Adrenal gland (tissue), 19 donors: ENCODE data around the gene PDXP. TPM values are rescaled to one million over a fixed set of nuclear protein-coding genes. Genes with fewer than 3 reads are reported as not detected.
A peak's percentile ranks its signal among the peaks of the same experiment; 100 is the strongest.
"Not testable (repeated sequence)": the region's sequence is repeated elsewhere in the genome, so short reads cannot be mapped to it uniquely, and the experiment has no call there.

Experiments
- DNase-seq, 7 donors: peaks; one replicate each; pipeline ENCODE4 v3.0.0-alpha.2; 2019 to 2020
- H3K27ac ChIP-seq, 5 donors: fragments of 200-600 bp; sonication (generic) in 4 of 5; 1 replicate in 3 of 5; 2 replicates in 2 of 5; pipeline versions ENCODE4 v1.5.1 to v1.8.0; 2016 to 2020; ENCODE audit warnings: mild to moderate bottlenecking in 1 of 5
- H3K27me3 ChIP-seq: fragments of 200-600 bp; 2 replicates; pipeline ENCODE4 v1.8.0; 2021
- H3K36me3 ChIP-seq, 2 donors: fragments of 200-600 bp; replicated peaks in 1 of 2; 1 replicate in 1 of 2; 2 replicates in 1 of 2; pipeline versions ENCODE4 v1.5.1 to v1.8.0; 2018 to 2022
- H3K4me1 ChIP-seq, 2 donors: fragments of 200-600 bp; replicated peaks in 1 of 2; 1 replicate in 1 of 2; 2 replicates in 1 of 2; pipeline versions ENCODE4 v1.5.1 to v1.8.0; 2018 to 2021
- H3K4me3 ChIP-seq, 4 donors: fragments of 200-600 bp; sonication (generic) in 3 of 4; one replicate each; pipeline ENCODE4 v1.5.1; 2016 to 2018
- H3K9me3 ChIP-seq, 3 donors: fragments of 200-600 bp; sonication (generic) in 1 of 3; replicated peaks in 1 of 3; 1 replicate in 2 of 3; 2 replicates in 1 of 3; pipeline versions ENCODE4 v1.5.1 to v1.8.0; 2016 to 2021
- POLR2A ChIP-seq, 2 donors: fragments of 450-650 bp; IDR thresholded peaks; one replicate each; pipeline ENCODE4 v1.6.1; 2017; ENCODE audit warnings: antibody characterized with exemption in 2 of 2, mild to moderate bottlenecking in 2 of 2, moderate library complexity in 1 of 2
- WGBS, 4 donors: extraction: QIAGEN DNeasy Blood & Tissue Kit in 2 of 4; methylation state at CpG; one replicate each; pipeline versions ENCODE4 v1.1.5 to v1.1.7; 2013 to 2017; 5-methylcytosine and 5-hydroxymethylcytosine counted together
- intact Hi-C, 2 donors: fragments of 100-400 bp; cut with DNase I; formaldehyde crosslinking; loops; one replicate each; pipeline versions ENCODE4 v1.14.1 to v1.15.0; 2022 to 2023
- long read RNA-seq, 10 donors: library from polyadenylated mRNA in 3 of 10; unstranded in 2 of 10; stranded (forward) in 1 of 10; transcript quantifications; one replicate each; pipeline ENCODE4 v2.0.0 and lab custom pipeline, GENCODE V29; 2021 to 2026
- polyA plus RNA-seq, 3 donors: library from polyadenylated mRNA; stranded (reverse); fragments of 200-250 nt in 2 of 3; fragments of 350-450 nt in 1 of 3; fragmentation: Illumina TruSeq in 1 of 3; extraction: RNeasy Lipid Tissue Mini Kit (QIAGEN cat#74804) in 1 of 3; gene quantifications; one replicate each; pipeline ENCODE4 v1.2.3, GENCODE V29; 2013 to 2014
- total RNA-seq, 9 donors: library from RNA; depleted of rRNA in 4 of 9; stranded (reverse); fragments of >200 nt in 4 of 9; fragments of 120-200 nt in 1 of 9; fragmentation: NEBNext Ultra II Directional in 1 of 9; extraction: Animal tissue kit (Norgen Biotek cat#: 25700) in 1 of 9; gene quantifications; one replicate each; pipeline versions ENCODE4 v1.1.0 to v1.2.4, GENCODE V29; 2013 to 2023
- TF ChIP-seq, protein P1 (sequence below), 6 experiments: fragments of 450-650 bp in 4 of 6; fragments of 200-600 bp in 2 of 6; sonication (generic) in 1 of 6; IDR thresholded peaks; 1 replicate in 5 of 6; 2 replicates in 1 of 6; pipeline versions ENCODE4 v1.5.1 to v1.8.0; 2016 to 2021; ENCODE audit warnings: antibody characterized with exemption in 6 of 6, mild to moderate bottlenecking in 2 of 6, moderate library complexity in 1 of 6
- donor health status: healthy with polysubstance abuse.
- donor health status: Bipolar disorder and iron deficiency.
- donor health status: DM: yes; HTN: yes; CAD: no.
- donor health status: DM: no; HTN: no; CAD: no.
- donor health status: DM: no; HTN: no; CAD: no.
- donor health status: DM: yes; HTN: yes; CAD: no.

The PDXP gene, protein sequence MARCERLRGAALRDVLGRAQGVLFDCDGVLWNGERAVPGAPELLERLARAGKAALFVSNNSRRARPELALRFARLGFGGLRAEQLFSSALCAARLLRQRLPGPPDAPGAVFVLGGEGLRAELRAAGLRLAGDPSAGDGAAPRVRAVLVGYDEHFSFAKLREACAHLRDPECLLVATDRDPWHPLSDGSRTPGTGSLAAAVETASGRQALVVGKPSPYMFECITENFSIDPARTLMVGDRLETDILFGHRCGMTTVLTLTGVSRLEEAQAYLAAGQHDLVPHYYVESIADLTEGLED
- total RNA-seq (10 to 100 TPM; 16.2 to 49.7 (median 20.6) TPM), polyA plus RNA-seq (10 to 100 TPM in 2 of 3 donors, 1 to 10 TPM in 1; 10.0 to 41.9 (median 13.4) TPM)
- long read RNA-seq, donor 1, transcript PDXP-201 (2 exons, 2,010 nt), result major isoform, 10 of 10 reads
- long read RNA-seq, donor 1, partial matches to known transcripts, result 0 of 10 reads
- long read RNA-seq, donor 1, other reads (novel, unspliced or antisense), result 0 of 10 reads
- long read RNA-seq, donor 2, transcript PDXP-201 (2 exons, 2,010 nt), result major isoform, 5 of 5 reads
- long read RNA-seq, donor 2, partial matches to known transcripts, result 0 of 5 reads
- long read RNA-seq, donor 2, other reads (novel, unspliced or antisense), result 0 of 5 reads
- long read RNA-seq, donor 3, transcript PDXP-201 (2 exons, 2,010 nt), result major isoform, 9 of 9 reads
- long read RNA-seq, donor 3, partial matches to known transcripts, result 0 of 9 reads
- long read RNA-seq, donor 3, other reads (novel, unspliced or antisense), result 0 of 9 reads
- long read RNA-seq, donor 4, result 0 reads
- long read RNA-seq, donor 5, transcript PDXP-201 (2 exons, 2,010 nt), result major isoform, 123 of 124 reads
- long read RNA-seq, donor 5, partial matches to known transcripts, result 0 of 124 reads
- long read RNA-seq, donor 5, other reads (novel, unspliced or antisense), result 1 of 124 reads
- long read RNA-seq, donor 6, partial matches to known transcripts, result 0 of 1 reads
- long read RNA-seq, donor 6, other reads (novel, unspliced or antisense), result 0 of 1 reads
- long read RNA-seq, donor 7, partial matches to known transcripts, result 0 of 3 reads
- long read RNA-seq, donor 7, other reads (novel, unspliced or antisense), result 0 of 3 reads
- long read RNA-seq, donor 8, transcript PDXP-201 (2 exons, 2,010 nt), result major isoform, 15 of 15 reads
- long read RNA-seq, donor 8, partial matches to known transcripts, result 0 of 15 reads
- long read RNA-seq, donor 8, other reads (novel, unspliced or antisense), result 0 of 15 reads
- long read RNA-seq, donor 9, partial matches to known transcripts, result 0 of 2 reads
- long read RNA-seq, donor 9, other reads (novel, unspliced or antisense), result 0 of 2 reads
- long read RNA-seq, donor 10, transcript PDXP-201 (2 exons, 2,010 nt), result major isoform, 10 of 10 reads
- long read RNA-seq, donor 10, partial matches to known transcripts, result 0 of 10 reads
- long read RNA-seq, donor 10, other reads (novel, unspliced or antisense), result 0 of 10 reads

DNA sequence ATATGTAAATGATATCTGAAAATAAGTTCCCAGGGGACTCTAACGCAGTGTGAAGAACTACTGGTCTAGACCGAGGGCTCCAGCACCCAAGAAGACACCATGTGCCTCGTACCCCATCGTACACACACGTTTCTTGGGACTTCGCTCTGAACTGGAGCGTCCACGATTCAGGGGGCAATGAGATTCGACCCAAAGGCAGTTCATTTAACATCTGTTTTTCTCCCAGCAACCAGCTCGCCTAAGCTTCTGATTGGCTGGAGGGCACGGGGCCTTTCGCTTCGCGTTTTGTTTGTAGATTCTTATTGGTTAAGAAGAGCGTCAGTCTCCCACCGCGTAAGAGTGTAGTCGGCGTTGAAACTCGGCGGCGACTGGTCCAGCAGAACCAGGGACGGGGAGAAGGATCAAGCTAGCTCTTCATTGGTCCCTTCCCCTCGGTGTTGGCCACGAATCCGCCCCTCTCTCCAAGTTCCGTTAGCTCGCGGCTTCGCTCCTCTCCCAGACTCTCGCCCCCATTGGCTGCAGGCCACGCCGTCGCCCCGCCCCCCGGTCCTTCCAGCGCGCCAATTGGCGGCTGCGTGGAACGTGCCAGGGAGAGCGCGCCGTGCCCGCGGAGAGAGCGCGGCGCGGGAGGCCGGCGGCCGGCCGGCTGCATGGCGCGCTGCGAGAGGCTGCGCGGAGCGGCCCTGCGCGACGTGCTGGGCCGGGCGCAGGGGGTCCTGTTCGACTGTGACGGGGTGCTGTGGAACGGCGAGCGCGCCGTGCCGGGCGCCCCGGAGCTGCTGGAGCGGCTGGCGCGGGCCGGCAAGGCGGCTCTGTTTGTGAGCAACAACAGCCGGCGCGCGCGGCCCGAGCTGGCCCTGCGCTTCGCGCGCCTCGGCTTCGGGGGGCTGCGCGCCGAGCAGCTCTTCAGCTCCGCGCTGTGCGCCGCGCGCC lies at the start of gene PDXP:
PDXP (plus strand) TSS at position 591 of the 933 bp plus-strand sequence; CDS start at position 651, 60 bp downstream.
- intact Hi-C loops, result no loop called here
- peak within 1 kb of the TSS in 4 of 5 donors; percentile 49 to 89 (median 80) for H3K27ac ChIP-seq
- peak; percentile 99 to 100 (median 100) for DNase-seq
- H3K9me3 ChIP-seq, result no peaks in the 10 kb centered on the region
- peaks cover 0 to 2% of the 10 kb centered on the region in 2 donors for H3K36me3 ChIP-seq
- peak; percentile 76 to 83 for TF ChIP-seq POLR2A (IDR thresholded peaks at IDR 0.05)
- TF ChIP-seq, protein P1, sequence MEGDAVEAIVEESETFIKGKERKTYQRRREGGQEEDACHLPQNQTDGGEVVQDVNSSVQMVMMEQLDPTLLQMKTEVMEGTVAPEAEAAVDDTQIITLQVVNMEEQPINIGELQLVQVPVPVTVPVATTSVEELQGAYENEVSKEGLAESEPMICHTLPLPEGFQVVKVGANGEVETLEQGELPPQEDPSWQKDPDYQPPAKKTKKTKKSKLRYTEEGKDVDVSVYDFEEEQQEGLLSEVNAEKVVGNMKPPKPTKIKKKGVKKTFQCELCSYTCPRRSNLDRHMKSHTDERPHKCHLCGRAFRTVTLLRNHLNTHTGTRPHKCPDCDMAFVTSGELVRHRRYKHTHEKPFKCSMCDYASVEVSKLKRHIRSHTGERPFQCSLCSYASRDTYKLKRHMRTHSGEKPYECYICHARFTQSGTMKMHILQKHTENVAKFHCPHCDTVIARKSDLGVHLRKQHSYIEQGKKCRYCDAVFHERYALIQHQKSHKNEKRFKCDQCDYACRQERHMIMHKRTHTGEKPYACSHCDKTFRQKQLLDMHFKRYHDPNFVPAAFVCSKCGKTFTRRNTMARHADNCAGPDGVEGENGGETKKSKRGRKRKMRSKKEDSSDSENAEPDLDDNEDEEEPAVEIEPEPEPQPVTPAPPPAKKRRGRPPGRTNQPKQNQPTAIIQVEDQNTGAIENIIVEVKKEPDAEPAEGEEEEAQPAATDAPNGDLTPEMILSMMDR (IDR thresholded peaks at IDR 0.05), result no peak
- H3K27me3 ChIP-seq, result no peaks in the 10 kb centered on the region
- peak within 1 kb of the TSS in 3 of 4 donors; percentile 33 to 78 (median 56) for H3K4me3 ChIP-seq
- WGBS, 4 donors, result 0 to 1% (median 0%) methylated on average over 14 to 101 of the region's 101 CpGs
- peaks cover 31 to 41% of the 10 kb centered on the region in 2 donors for H3K4me1 ChIP-seq

DNA sequence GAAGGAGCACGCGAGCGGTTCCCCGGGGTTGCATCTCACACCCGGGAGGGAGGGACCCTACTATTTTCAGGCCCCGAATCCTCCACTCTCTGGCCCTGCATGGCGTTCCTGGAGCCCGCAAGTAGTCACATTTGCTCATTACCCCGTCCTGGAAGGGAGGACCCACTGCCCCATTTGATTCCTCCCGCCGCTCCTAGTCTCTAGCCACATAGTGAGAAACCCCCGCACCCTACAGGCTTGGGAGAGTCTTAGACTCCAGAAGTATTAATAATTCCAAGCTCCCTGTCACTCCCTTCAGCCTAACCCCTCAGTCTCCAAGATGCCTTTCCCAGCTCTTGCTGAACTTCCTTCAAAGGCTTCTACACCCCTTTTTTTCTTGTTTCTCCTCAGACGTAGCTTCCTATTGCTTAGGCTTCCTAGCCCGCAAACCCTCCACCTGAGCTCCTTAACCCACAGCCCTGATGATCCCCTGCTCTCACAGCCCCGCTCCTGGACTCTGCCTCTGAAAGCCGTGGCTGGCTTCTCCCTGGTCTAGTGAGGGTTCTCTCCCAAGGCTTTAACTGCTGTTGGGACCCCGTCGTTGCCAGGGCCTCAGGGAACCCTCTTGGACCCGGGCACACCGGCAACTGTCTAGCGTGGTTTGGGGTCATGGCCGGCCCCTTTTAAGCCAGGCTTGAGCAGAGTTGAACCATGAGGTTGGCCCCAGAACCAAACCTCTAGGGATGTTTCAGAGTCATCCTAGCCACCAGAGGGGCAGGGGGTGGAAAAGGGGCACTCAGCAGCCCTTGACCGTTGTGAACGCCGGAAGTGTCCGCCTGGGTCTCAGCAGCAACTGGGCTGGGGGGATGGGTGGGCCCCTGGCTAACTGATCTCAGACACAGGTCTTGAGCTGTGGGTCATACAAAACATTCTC lies 49.0 kb upstream of the PDXP start:
- no peak for TF ChIP-seq POLR2A (IDR thresholded peaks at IDR 0.05)
- TF ChIP-seq, protein P1 (IDR thresholded peaks at IDR 0.05), result no peak
- Histone ChIP-seq H3K4me1 (peaks cover 20 to 49% of the 10 kb centered on the region in 2 donors), H3K27ac (peak overlapping the region; percentile 80 to 99 (median 94)), H3K36me3 (peaks cover 0 to 3% of the 10 kb centered on the region in 2 donors), H3K4me3 (peak overlapping the region; percentile 27 to 89 (median 57)), H3K9me3 (no peaks in the 10 kb centered on the region), H3K27me3 (no peaks in the 10 kb centered on the region)
- intact Hi-C loops, result no loop called here
- DNase-seq, result peak in 2 of 7 donors; percentile 39 to 56
- 6 to 7% (median 6%) methylated on average over 17 to 26 of the region's 26 CpGs for WGBS, 4 donors

DNA sequence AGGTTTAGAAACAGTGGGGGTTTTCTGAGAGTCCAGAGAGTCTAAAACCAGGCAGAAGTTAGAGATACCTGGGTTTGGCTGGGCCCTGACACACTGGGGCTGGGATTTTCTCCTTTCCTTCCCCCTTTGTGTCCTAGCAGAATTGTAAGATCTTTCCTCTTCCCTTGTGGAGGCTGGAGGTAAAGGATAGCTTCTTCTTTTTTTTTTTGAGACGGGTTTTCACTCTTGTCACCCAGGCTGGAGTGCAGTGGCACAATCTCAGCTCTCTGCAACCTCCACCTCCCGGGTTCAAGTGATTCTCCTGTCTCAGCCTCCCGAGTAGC lies 48.4 kb upstream of the PDXP start:
- H3K36me3 ChIP-seq, H3K27me3 ChIP-seq, H3K9me3 ChIP-seq, intact Hi-C loops, DNase-seq: not testable (repeated sequence)
- Histone ChIP-seq H3K4me1 (peaks cover 20 to 49% of the 10 kb centered on the region in 2 donors), H3K27ac (peak overlapping the region; percentile 43 to 99 (median 94)), H3K4me3 (peak overlapping the region in 1 of 4 donors; percentile 89)
- WGBS, 4 donors, result 61 to 88% (median 76%) methylated on average over 3 of the region's 3 CpGs
